HG03469 (cell line): ENCODE data around the gene AKAP13.
"Not testable (repeated sequence)": the region's sequence is repeated elsewhere in the genome, so short reads cannot be mapped to it uniquely, and the experiment has no call there.

Source experiments
- ATAC-seq: cut with Tn5 transposase; IDR thresholded peaks from one replicate; pipeline ENCODE4 v1.9.1; 2021; ENCODE audit warnings: mild to moderate bottlenecking, moderate library complexity, moderate number of reproducible peaks; ENCODE audit not compliant: unreplicated experiment

Gene AKAP13

DNA sequence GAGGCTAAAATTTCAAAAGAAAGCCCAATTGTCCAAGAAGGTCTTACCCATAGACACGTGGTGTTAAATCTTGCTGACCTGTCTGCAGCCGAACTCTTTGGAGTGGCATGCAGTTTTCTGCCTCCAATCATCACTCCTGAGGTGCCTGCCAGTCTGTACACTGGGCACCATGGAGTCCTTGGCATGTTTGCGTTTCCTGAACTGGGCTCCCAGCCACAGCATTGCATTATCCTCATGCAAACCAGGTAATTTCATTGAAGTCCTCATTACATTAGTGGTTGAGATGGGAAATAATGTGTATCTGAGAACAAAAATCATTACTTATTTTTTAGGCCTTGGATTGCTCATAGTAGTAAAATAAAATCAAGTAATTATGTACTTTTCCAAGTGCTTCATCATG, 152.3 kb downstream of the AKAP13 start:
- no peak for ATAC-seq

DNA sequence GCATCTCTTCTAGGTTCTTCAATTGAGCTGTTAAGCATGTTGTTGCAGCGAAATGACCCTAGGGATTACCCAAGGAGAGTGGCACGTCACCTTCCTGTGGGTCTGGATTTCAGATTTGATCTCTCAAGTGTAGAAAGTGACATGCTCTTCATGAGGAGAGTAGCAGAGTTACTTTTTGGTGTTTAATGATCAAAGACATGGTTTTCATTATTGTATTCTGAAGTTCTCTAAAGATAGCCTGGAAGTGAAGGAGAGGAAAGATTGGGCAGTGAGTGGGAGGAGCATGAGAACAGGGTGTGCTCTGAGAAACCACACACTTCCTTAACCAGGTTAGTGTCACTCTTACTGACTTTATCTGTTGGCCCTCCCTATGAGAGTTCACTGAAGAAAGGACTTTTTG, 153.6 kb downstream of the AKAP13 start:
- ATAC-seq = peak; percentile 89

DNA sequence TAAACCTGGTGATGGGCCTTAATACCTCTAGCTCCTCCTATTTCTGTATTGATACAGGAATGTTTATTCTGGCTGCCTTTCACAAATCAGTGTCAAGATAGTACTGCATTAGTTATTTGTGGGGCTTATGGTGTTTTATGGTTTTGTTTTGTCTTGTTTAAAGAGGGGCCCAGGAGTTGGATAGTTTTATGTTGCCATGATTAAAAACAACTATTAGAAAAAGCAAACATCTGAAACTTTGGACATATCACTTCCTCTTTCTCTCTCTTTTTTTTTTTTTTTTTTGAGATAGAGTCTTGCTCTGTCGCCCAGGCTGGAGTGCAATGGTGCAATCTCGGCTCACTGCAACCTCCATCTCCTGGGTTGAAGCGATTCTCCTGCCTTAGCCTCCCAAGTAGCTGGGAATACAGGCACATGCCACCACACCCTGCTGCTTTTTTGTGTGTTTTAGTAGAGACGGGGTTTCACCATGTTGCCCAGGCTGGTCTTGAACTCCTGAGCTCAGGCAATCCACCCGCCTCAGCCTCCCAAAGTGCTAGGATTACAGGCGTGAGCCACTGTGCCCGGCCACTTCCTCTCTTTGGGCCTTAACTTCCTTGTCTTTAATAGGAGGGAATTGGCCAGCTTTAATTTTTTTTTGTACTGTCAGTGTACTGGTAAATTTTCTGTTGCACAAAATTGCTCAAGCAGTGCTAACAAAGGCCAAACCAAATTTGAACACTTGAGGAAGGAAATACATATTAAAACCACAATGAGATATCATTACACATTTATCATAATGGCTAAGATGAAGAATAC, 155.3 kb downstream of the AKAP13 start:
- not testable (repeated sequence) for ATAC-seq

DNA sequence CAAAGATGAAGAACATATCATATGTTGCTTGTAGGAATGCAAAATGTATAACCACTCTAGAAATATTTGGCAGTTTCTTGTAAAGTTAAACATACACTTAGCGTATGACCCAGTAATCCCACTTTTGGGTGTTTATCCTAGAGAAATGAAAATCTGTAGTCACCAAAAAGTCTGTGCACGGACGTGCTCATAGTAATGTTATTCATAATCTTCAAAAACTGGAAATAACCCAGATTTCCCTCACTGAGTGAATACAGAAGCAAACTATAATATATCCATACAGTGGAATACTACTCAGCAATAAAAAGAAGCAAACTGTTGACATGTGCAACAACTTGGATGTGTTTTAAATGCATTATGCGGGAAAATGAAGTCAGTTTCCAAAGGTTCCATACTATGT, 155.9 kb downstream of the AKAP13 start:
- ATAC-seq = no peak

DNA sequence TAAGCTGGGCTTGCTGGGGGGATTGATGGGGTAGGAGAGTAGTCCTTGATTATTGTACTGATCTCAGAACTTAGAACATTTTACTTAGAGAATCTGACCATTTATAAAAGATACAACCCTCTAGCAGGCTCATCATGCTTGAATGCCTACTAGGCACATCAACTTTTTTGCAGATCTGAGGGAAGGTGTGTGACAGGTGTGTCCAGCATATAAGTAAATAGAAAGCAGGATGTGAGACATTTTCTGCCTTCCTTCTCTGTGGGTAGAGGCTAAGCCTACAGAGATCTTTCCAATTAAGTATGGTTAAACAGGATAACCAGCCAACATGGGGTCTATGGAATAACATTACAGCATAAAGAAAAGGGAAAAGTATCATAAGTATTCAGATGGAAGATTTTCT, 159.1 kb downstream of the AKAP13 start:
- no peak for ATAC-seq

DNA sequence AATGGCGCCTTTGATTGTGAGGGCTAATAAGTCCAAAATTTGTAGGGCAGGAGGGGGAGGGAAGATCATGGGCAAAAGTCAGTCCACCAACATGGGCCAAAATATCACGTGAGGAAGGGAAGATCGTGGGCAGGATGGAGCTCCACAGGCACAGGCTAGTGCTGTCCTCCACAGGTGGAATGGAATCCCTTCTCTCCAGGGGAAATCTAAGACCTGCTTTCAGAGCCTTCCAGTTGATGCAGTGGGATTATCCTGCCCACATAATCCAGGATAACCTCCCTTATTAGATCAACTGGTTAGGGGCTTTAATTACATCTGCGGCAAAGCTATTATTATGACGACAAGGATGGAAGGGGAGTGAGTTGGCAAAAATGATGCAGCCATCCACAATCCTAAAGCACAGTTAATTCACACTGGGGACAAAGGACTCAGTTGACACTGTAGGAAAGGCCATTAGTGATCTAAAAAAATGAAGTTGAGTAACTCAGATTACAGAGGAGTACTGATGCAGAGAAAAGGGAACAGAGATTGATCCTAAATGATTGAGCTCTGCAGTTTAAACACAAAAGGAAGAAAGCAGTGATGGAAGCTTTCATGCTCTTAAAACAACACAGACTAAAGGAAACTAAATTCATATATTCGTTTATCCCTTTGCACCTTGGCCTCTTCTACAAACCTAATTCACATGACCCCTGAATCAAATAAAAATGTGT, 159.8 kb downstream of the AKAP13 start:
- ATAC-seq = no peak

DNA sequence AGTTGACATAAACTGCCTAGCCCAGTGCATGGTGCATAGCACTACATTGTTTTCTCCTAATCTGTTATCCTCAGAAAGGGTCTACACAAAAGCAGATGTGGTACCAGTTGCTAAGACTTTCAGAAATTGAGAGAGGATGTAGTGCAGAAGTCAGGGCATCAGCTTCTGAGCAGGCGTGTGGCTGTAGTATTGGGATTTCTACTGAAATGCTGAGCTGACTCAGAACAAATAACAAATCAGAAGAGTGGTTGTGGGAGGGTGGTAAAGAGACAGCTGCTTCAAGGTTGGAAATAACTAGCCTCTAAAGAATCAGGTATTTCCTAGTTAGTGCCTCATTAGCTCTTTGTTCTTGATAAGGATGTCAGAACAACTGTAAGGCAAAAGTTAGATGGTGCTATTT, 161.3 kb downstream of the AKAP13 start:
- peak; percentile 49 for ATAC-seq

DNA sequence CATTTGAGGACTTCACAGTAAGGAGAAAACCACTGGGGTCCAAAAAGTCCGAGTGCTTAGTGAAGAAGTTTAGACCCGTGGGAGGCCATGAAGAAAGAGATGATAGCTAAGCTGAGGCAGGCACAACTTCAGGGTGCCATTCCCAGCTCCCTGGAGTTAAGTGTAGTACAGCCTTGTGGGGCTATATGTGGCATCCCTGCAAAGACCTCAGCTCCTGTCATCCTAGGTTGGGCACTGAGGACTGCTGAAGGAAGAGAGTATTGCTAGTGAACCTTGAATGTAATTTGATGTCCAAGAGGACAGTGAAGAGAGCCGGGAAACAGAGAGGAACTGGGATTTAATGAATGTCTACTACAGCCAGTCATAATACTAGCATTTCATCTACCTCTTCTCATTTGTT, 162.1 kb downstream of the AKAP13 start:
- ATAC-seq = no peak

DNA sequence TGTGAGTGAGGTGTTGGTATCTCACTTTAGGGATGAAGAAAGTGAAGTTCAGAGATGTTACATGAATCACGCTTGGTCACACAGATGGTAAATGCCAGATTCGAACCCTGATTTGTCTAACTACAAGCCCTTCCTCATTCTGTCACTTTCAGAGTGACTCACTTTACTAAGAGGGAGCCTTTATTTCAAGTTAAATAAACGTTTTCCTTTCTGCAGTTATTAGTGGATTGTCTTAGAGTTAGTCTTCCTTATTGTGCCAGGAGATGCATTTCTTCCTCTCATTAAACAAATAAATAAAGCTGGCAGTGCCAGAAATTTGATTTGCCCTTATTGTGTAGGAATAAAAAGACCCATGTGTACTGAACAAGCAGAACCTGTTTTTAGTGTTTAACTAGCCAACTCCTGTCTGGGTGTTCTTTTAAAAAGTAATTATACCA, 162.5 kb downstream of the AKAP13 start:
- ATAC-seq = no peak

DNA sequence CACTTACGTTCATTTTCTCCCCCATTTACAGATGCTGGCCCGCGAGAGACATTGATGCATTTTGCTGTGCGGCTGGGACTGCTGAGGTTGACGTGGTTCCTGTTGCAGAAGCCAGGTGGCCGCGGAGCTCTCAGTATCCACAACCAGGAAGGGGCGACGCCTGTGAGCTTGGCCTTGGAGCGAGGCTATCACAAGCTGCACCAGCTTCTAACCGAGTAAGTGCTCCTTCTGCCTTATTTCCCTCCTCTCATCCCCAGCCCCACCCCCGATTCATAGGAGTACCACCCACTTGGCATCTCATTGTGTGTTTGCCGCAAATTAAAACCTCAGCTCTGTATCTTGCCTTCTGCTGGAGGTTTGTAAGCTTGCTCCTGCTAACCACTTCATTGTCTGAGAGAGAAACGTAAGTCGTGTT, 163.3 kb downstream of the AKAP13 start:
- ATAC-seq = no peak

DNA sequence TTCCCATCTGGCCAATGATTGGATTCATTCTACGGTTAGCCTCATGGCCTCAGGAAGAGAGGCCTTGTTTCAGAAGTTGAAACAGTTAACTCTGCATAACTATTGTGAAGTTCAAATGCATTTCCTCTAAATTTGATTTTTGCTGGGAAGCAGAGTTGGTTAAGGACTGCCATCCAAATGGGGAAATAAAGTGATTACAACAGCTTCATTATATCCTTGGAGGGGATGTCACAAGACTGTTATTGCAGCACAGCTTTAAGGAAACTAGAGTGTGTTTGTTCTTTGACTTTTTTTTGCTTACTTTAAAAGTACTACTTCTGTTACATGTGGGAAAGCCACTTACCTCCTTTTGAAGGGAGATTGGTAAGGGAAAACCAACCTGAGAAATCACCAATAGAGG, 164.8 kb downstream of the AKAP13 start:
- no peak for ATAC-seq

DNA sequence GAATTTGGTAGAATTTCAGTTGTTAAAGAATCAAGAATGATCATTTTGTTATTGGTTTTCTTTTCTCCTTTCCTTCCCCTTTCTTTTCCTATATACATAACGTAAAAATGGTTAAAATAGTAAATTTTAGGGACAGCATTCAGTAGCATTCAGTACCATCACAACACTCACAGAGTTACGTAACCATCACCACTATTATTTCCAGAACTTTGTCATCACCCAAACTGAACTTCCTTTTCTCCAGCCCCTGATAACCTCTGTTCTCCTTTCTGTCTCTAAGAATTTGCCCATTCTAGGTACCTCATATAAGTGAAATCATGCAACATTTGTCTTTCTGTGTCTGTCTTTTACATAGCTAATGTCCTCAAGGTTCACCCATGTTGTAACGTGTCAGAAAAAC, 165.3 kb downstream of the AKAP13 start:
- ATAC-seq = no peak

DNA sequence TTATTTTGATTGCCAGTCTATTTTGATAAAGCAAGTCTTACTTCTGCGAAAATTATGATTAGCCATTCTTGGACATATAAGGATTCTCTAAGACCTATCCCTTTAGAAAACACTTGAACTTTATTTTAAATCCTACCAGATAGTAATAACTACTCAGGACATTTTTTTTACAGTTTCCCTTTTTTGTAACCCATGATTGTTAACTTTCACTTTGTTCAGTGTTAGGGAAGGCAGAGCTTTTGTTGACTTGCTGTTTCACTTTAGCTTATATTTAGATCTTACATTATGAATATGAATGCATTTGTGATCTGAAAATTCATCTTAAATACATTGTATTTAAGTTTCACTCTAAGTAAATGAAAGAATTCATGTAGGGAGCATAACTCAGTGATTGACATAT, 167.0 kb downstream of the AKAP13 start:
- ATAC-seq = no peak

DNA sequence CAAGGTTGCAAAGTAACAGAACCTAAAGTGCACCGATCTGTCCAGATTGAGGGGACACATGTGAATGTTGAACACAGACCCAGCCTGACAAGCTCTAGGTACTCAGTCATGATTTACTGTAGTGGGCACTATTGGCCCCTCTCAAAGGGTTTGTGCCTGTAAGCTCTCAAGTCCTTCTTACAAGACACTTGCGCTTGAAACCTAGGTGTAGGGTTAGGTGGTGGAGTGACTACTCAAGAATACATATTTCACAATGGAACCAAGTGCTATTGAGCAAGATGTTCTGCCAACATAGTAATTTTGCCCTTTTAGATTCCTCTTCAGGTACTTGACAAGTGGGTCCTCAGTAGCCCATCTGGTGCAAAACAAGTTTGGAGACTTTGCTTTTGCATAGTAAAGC, 169.9 kb downstream of the AKAP13 start:
- no peak for ATAC-seq

DNA sequence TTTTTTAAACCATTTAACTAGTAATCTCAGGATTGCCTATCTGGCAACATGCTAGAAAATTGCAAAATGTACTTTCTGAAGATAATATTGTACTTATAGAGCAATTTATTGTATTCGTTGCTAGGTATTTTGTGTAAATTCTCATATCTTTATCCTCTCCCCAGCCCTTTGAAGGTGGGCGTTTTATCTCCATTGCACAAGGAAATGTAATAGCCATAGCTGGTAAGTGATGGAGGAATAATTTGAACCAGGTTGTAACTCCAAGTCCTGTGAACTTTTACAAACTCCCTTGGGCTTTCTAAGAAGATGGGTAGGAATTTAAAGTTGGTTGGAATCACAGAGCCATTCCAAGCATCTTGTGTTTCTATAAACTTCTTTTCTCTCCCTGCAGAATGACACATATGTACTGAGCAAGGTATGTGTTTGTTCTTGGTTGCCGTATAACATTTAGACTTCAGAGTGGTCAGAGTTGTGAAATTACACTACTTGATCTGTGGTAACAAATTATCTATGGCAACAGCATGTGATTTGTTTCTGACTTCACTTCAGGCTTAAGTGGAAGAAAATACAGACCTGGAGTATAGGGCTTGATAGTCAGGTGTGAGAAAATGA, 170.9 kb downstream of the AKAP13 start:
- no peak for ATAC-seq

DNA sequence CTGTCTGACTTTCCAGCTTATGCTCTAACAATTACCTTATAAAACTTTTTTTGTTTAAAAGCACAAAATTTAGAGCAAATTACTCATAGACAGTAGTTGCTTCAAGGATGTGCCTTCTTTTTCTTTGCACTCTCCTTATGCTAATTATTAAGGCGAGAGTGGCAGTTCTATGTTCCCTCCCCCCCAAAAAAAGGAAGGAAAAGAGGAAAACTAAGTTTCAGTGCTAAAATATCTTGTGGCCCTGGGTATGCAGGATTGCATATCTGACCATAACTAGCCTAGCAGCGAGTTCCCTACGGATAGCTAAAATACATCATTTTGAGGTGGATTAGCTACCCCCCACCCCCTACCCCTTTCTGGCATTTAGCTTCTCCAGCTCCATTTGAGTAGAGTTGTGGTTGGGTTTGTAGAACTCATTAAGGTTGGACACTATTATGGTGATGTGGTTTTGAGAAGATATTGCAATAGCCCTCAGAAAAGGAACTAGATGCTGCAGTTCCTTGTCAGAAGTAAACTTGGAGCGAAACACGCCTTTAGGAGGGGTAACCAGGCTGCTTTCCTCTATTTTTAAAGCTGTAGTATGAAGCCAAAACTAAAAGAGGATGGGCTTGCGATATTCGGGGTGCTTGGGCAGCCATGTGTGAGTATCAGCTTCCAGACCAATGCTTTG, 174.6 kb downstream of the AKAP13 start:
- ATAC-seq = peak; percentile 26

DNA sequence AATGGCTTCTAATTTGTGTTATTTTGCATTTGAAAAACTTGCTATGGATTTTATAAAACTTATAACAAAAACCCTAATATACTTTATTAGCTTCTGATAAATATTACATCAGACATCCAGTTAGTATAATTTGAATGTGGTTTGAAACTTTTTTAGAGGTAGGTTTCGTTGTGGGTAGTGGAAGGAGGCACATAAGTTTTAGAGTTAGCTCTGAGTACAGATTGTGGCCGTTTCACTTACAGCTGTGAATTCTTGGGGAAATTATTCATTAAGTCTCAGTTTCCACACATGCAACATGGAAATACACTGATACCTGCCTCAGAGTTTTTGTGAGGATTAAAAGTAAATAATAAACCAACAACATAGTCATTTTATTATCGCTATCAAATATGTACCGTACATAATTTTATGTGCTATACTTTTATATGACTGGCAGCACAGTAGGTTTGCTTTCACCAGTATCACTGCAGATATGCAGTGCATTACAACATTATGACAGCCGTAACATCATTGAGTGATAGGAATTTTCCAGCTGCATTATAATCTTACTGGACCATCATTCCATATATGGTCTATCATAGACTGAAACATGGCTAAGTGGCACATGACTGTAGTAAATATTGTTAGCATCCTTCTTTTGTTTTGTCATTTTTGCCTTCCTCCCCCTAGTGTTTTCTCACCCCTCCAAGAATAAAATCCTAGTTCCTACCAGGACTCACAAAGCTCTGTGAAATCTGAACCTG, 175.6 kb downstream of the AKAP13 start:
- ATAC-seq = peak; percentile 63

DNA sequence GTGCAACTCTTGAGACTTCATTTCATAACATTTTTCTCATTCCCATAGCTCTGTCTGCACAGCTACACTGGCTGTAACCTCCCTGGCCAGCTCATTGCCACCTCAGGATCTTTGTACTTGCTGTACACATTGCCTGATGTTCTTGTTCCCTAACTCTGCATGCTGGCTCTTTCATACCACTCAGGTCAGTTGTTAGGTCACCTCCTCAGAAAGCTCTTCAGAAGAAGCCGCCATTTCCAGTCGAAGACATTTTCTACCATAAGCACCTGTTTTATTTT, 176.2 kb downstream of the AKAP13 start:
- no peak for ATAC-seq

DNA sequence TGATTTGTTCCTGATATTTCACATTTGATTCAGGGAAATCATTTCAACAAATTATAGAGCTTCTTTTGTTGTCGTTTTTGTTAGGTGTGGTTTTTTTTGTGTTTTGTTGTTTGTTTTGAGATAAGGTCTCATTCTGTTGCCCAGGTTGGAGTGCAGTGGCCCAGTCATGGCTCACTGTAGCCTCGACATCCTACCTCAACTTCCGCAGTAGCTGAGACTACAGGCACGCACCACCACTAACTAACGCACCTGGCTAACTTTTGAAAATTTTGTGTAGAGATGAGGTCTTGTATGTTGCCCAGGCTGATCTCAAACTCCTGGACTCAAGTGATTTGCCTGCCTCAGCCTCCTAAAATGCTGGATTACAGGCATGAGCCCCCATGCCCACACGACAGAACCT, 177.0 kb downstream of the AKAP13 start:
- ATAC-seq = no peak

DNA sequence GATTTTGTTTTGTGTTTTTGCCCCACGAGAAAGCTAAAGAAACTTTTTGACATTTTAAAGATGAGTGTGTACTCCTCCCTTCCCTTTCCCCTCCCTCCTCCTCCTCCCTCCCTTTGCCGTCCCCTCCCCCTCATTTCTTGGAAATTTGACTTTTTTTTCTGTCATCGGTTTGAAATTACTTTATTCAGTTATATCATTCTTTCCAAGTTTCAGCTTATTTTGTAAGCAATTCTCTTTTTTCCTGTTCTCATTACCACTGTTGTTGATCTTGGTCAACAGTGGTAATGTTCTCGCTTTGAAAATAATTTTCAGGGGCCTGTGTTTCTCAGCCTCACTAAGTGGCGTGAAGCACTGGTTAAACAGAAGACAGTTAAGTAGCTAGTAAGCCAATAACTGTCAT, 178.4 kb downstream of the AKAP13 start:
- no peak for ATAC-seq

DNA sequence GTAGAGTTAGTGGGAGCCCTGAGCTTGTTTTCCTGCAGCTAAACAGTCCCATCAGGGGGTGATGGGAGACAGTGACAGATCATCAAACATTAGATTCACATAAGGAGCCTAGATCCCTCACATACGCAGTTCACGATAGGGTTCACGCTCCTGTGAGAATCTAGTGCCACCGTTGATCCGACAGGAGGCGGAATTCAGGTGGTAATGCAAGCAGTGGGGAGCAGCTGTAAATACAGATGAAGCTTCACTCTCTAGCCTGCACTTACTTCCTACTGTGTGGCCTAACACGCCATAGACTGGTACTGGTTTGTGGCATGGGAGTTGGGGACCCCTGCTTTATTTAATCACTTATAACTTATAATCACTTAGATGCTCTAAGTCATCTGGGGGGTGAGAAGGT, 179.1 kb downstream of the AKAP13 start:
- ATAC-seq = no peak
